GM12864 (cell line): Measurements from ENCODE around the gene IL36A.

Experiments used
- DNase-seq: peaks from one replicate; pipeline ENCODE4 v3.0.0-alpha.2; 2011; ENCODE audit warnings: low read depth
- H3K4me3 ChIP-seq: 2 replicates; pipeline ENCODE4 v1.5.1; 2011; ENCODE audit warnings: mild to moderate bottlenecking, low read depth, low read length, control low read depth
- CTCF ChIP-seq: IDR thresholded peaks from 2 replicates; pipeline ENCODE4 v1.5.1; 2011; ENCODE audit warnings: low read depth, mild to moderate bottlenecking, moderate library complexity, low read length, control low read depth, inconsistent platforms; ENCODE audit errors: missing control alignments

The IL36A gene

GRCh38 chr2:113014067-113014466 is 8.8 kb downstream of the IL36A start:
- no peak for TF ChIP-seq CTCF
- DNase-seq = no peak
- H3K4me3 ChIP-seq = no peak overlapping the region

DNA sequence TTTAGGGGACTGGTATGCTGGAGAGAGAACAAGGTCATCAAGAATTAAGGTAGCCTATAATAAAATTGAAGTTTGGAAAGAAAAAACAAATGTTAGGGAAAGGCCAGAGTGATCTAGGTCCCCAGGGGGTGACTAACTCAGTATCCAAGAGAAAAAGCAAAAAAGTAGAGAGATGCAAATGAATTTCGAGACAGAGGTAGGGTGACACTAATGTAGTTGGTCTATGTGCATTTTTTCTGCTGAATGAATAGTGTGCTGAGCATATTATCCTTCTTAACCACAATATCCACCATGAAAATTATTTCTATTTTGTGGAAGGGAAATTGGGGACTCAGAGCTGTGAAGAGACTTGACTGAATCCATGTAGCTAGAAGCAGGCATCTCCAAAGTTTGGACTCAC is 9.8 kb downstream of the IL36A start:
- no peak overlapping the region for H3K4me3 ChIP-seq
- no peak for DNase-seq
- TF ChIP-seq CTCF = no peak

DNA sequence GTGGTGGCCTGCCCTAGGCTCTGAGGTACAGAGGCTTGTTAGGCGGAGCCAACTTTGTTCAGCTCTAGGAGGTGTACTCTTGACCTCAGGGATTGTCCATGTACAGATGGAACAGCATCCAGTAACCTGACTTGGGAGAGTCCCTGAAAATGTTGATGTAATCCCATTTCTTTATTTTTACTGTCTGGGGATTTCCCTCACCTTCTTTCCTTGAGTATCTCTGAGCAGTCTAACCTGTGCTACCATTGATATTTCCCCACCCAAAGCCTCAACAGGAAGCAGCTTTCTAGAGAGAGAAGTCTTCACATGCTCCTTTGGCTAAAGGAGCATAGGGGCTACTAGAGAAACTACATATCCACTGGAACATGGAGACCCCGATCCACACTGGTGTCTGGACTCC is 10.4 kb downstream of the IL36A start:
- TF ChIP-seq CTCF = no peak
- H3K4me3 ChIP-seq = no peak overlapping the region
- DNase-seq = no peak

GRCh38 chr2:113018509-113018908 is 13.2 kb downstream of the IL36A start:
- no peak overlapping the region for H3K4me3 ChIP-seq
- DNase-seq = no peak
- no peak for TF ChIP-seq CTCF

DNA sequence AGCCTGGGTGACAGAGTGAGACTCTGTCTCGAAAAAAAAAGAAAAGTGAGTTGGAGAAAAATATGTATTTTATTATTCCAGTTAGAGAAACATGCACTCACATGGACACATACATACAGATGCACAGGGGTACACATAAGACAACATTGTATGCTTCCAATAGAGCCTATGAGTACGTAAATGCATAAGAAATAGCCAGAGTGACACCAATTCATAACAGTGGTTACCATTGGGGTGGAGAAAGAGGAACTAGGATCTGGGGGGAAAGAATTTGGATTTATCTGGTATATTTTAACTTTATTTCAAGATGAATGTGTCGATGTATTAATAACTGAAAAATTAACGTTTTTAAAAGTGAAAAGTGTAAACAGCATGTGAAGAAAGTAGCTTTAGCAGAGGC is 16.1 kb downstream of the IL36A start:
- DNase-seq = no peak
- H3K4me3 ChIP-seq = no peak overlapping the region
- no peak for TF ChIP-seq CTCF

DNA sequence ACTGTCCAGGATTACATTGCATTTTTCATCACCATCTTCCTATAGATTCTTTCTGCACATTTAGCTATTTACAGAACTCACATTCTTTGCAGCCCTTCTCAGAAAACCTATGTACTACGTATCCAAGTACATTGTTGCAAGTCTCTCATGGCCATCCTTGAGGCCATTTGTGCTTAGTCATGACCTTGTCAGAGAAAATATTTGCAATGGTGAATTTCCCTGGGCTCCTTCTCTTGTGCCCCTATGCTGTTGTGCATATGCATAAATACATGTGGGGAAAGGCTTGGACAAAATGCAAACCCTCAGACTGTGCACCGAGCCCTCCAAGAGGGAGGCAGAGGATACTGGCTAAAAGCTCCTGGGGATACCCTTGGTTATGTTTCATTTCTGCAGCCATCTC is 19.5 kb downstream of the IL36A start:
- DNase-seq = no peak
- no peak for TF ChIP-seq CTCF
- no peak overlapping the region for H3K4me3 ChIP-seq

DNA sequence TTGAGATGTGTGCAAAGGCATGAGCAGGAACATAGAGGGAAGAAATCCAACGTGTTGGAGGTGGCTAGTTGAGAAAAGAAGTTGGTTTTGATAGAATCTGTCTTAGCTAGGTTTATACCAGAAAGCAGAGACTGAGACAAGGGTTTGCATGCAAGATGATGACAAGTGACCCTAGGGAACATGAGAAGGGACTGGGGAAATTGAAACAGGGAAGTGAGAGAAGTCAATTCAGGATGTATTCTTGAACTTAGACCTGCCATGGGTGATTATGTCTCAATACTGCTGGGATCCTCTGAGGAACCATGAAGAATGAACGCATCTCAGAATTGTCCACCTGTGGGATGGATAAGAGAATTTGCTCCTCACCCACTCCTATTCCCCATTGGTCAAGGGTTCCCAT is 20.5 kb downstream of the IL36A start:
- H3K4me3 ChIP-seq = no peak overlapping the region
- DNase-seq = no peak
- TF ChIP-seq CTCF = no peak
